ENCODE data around the gene CLEC16A. TPM values are rescaled to one million over a fixed set of nuclear protein-coding genes. Genes with fewer than 3 reads are reported as not detected.

CLEC16A gene
- total RNA-seq, 1 donor from 2014 or later: 34.6 TPM

GRCh38 chr16:11106726-11107125 is 162.4 kb downstream of the CLEC16A start:
- peaks cover 62% of the 10 kb centered on the region for H3K4me1 ChIP-seq
- TF ChIP-seq CTCF (IDR thresholded peaks at IDR 0.05): no peak
- H3K27ac ChIP-seq: peak overlapping the region; percentile 69
- H3K27me3 ChIP-seq (ENCODE audit: low read depth): no peaks in the 10 kb centered on the region
- no peak overlapping the region for H3K4me3 ChIP-seq
- ATAC-seq: peak; percentile 31 to 57
- intact Hi-C loops (cut with DNase I): no loop called here
- DNase-seq: no peak
- H3K36me3 ChIP-seq: no peaks in the 10 kb centered on the region
- peaks cover 8% of the 10 kb centered on the region for H3K9me3 ChIP-seq

GRCh38 chr16:11107780-11108465 is 163.6 kb downstream of the CLEC16A start:
- H3K27ac ChIP-seq: no peak overlapping the region
- H3K9me3 ChIP-seq: peaks cover 8% of the 10 kb centered on the region
- no peaks in the 10 kb centered on the region for H3K27me3 ChIP-seq (ENCODE audit: low read depth)
- peaks cover 50% of the 10 kb centered on the region for H3K4me1 ChIP-seq
- intact Hi-C loops (cut with DNase I): no loop called here
- no peak for DNase-seq
- no peak for ATAC-seq
- no peaks in the 10 kb centered on the region for H3K36me3 ChIP-seq
- H3K4me3 ChIP-seq: no peak overlapping the region
- TF ChIP-seq CTCF (IDR thresholded peaks at IDR 0.05): no peak

- H3K4me3 ChIP-seq: no peak overlapping the region
- no peak for TF ChIP-seq CTCF (IDR thresholded peaks at IDR 0.05)
- H3K9me3 ChIP-seq: peaks cover 8% of the 10 kb centered on the region
- H3K4me1 ChIP-seq: peaks cover 45% of the 10 kb centered on the region
- intact Hi-C loops (cut with DNase I): no loop called here
- no peaks in the 10 kb centered on the region for H3K27me3 ChIP-seq (ENCODE audit: low read depth)
- no peak for DNase-seq
- no peak overlapping the region for H3K27ac ChIP-seq
- no peak for ATAC-seq
- no peaks in the 10 kb centered on the region for H3K36me3 ChIP-seq
These were observed 164.1 kb downstream of the CLEC16A start for GRCh38 chr16:11108466-11108805.

GRCh38 chr16:11109566-11109965 is 165.2 kb downstream of the CLEC16A start:
- H3K4me1 ChIP-seq: peaks cover 33% of the 10 kb centered on the region
- no peaks in the 10 kb centered on the region for H3K36me3 ChIP-seq
- H3K9me3 ChIP-seq: peaks cover 8% of the 10 kb centered on the region
- no peak overlapping the region for H3K4me3 ChIP-seq
- H3K27ac ChIP-seq: no peak overlapping the region
- DNase-seq (no peak), ATAC-seq (peak in 1 of 2 donors; percentile 41)
- intact Hi-C loops (cut with DNase I): no loop called here
- H3K27me3 ChIP-seq (ENCODE audit: low read depth): no peaks in the 10 kb centered on the region
- no peak for TF ChIP-seq CTCF (IDR thresholded peaks at IDR 0.05)

GRCh38 chr16:11111150-11111549 is 166.8 kb downstream of the CLEC16A start:
- Histone ChIP-seq H3K4me3 (no peak overlapping the region), H3K9me3 (peaks cover 8% of the 10 kb centered on the region), H3K27me3 (ENCODE audit: low read depth) (no peaks in the 10 kb centered on the region), H3K36me3 (peaks cover 1% of the 10 kb centered on the region), H3K4me1 (peaks cover 18% of the 10 kb centered on the region), H3K27ac (no peak overlapping the region)
- DNase-seq (no peak), ATAC-seq (no peak)
- intact Hi-C loops (cut with DNase I): no loop called here
- no peak for TF ChIP-seq CTCF (IDR thresholded peaks at IDR 0.05)

All from lower lobe of right lung (tissue), 2 donors.